ENCODE measurements around the gene NAPSA. TPM values are rescaled to one million over a fixed set of nuclear protein-coding genes. Genes with fewer than 3 reads are reported as not detected.
A peak's percentile ranks its signal among the peaks of the same experiment; 100 is the strongest.

The NAPSA gene
- total and polyA plus RNA-seq, 2 experiments from 2014 or later, result 0.53 to 3.5 TPM

GRCh38 chr19:50378863-50379236 lies 13.4 kb upstream of the NAPSA start:
- TF ChIP-seq, protein P1, sequence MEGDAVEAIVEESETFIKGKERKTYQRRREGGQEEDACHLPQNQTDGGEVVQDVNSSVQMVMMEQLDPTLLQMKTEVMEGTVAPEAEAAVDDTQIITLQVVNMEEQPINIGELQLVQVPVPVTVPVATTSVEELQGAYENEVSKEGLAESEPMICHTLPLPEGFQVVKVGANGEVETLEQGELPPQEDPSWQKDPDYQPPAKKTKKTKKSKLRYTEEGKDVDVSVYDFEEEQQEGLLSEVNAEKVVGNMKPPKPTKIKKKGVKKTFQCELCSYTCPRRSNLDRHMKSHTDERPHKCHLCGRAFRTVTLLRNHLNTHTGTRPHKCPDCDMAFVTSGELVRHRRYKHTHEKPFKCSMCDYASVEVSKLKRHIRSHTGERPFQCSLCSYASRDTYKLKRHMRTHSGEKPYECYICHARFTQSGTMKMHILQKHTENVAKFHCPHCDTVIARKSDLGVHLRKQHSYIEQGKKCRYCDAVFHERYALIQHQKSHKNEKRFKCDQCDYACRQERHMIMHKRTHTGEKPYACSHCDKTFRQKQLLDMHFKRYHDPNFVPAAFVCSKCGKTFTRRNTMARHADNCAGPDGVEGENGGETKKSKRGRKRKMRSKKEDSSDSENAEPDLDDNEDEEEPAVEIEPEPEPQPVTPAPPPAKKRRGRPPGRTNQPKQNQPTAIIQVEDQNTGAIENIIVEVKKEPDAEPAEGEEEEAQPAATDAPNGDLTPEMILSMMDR (IDR thresholded peaks at IDR 0.05; ENCODE audit: low read depth, low read length), result no peak
- Histone ChIP-seq H3K9me3 (ENCODE audit: low read depth) (no peaks in the 10 kb centered on the region), H3K4me3 (no peak overlapping the region), H3K36me3 (peaks cover 10% of the 10 kb centered on the region), H3K4me1 (ENCODE audit: low read depth) (peaks cover 19% of the 10 kb centered on the region), H3K27me3 (no peaks in the 10 kb centered on the region), H3K27ac (no peak overlapping the region)
- DNase-seq (ENCODE audit: low read depth in 1 of 2, low spot score in 1 of 2), result no peak

GRCh38 chr19:50378169-50378862 lies 12.9 kb upstream of the NAPSA start:
- Histone ChIP-seq H3K4me3 (no peak overlapping the region), H3K27me3 (no peaks in the 10 kb centered on the region), H3K4me1 (ENCODE audit: low read depth) (peaks cover 19% of the 10 kb centered on the region), H3K36me3 (peaks cover 10% of the 10 kb centered on the region), H3K27ac (no peak overlapping the region), H3K9me3 (ENCODE audit: low read depth) (no peaks in the 10 kb centered on the region)
- no peak for DNase-seq (ENCODE audit: low read depth in 1 of 2, low spot score in 1 of 2)
- TF ChIP-seq, protein P1 (IDR thresholded peaks at IDR 0.05; ENCODE audit: low read depth, low read length), result no peak

GRCh38 chr19:50377517-50377916 lies 12.1 kb upstream of the NAPSA start:
- H3K27ac ChIP-seq, result no peak overlapping the region
- TF ChIP-seq, protein P1 (IDR thresholded peaks at IDR 0.05; ENCODE audit: low read depth, low read length), result no peak
- H3K36me3 ChIP-seq, result peaks cover 6% of the 10 kb centered on the region
- no peaks in the 10 kb centered on the region for H3K27me3 ChIP-seq
- no peaks in the 10 kb centered on the region for H3K9me3 ChIP-seq (ENCODE audit: low read depth)
- peaks cover 19% of the 10 kb centered on the region for H3K4me1 ChIP-seq (ENCODE audit: low read depth)
- no peak overlapping the region for H3K4me3 ChIP-seq
- no peak for DNase-seq (ENCODE audit: low read depth in 1 of 2, low spot score in 1 of 2)

GRCh38 chr19:50377051-50377461 lies 11.6 kb upstream of the NAPSA start:
- H3K27me3 ChIP-seq, result no peaks in the 10 kb centered on the region
- H3K4me1 ChIP-seq (ENCODE audit: low read depth), result peaks cover 19% of the 10 kb centered on the region
- DNase-seq (ENCODE audit: low read depth in 1 of 2, low spot score in 1 of 2), result peak in 1 of 2 donors; percentile 21
- H3K27ac ChIP-seq, result no peak overlapping the region
- no peaks in the 10 kb centered on the region for H3K9me3 ChIP-seq (ENCODE audit: low read depth)
- H3K36me3 ChIP-seq, result peaks cover 6% of the 10 kb centered on the region
- H3K4me3 ChIP-seq, result no peak overlapping the region
- TF ChIP-seq, protein P1 (IDR thresholded peaks at IDR 0.05; ENCODE audit: low read depth, low read length), result no peak

- peak; percentile 97 to 99 for DNase-seq (ENCODE audit: low read depth in 1 of 2, low spot score in 1 of 2)
- peaks cover 13% of the 10 kb centered on the region for H3K4me1 ChIP-seq (ENCODE audit: low read depth)
- H3K27me3 ChIP-seq, result no peaks in the 10 kb centered on the region
- peaks cover 6% of the 10 kb centered on the region for H3K36me3 ChIP-seq
- H3K4me3 ChIP-seq, result peak within 1 kb of the TSS; percentile 93
- no peaks in the 10 kb centered on the region for H3K9me3 ChIP-seq (ENCODE audit: low read depth)
- peak within 1 kb of the TSS; percentile 98 for H3K27ac ChIP-seq
- TF ChIP-seq, protein P1 (IDR thresholded peaks at IDR 0.05; ENCODE audit: low read depth, low read length), result no peak
Measured at GRCh38 chr19:50376166-50377050, 11.0 kb upstream of the NAPSA start, which contains the start of gene NR1H2. TSS of gene NR1H2 (plus strand) at chr19:50376457. CDS start at chr19:50377606, 1,149 bp downstream.
